Stimulated activated CD4-positive, alpha-beta T cell treated with anti-CD3 and anti-CD28 coated beads, Interleukin-12 subunit alpha, Interleukin-12 subunit beta, amount 100 ng/mL, for 24 hours (primary cell): ENCODE results near the gene EDDM13.
"Not testable (repeated sequence)": the region's sequence is repeated elsewhere in the genome, so short reads cannot be mapped to it uniquely, and the experiment has no call there.

Experiments
- DNase-seq, 2 experiments: peaks; one replicate each; pipeline ENCODE4 v3.0.0-alpha.2; 2020; ENCODE audit warnings: low read depth in 2 of 2

EDDM13 gene

GRCh38 chr19:56295531-56296455 is 23.2 kb downstream of the EDDM13 start:
- DNase-seq, result no peak

DNA sequence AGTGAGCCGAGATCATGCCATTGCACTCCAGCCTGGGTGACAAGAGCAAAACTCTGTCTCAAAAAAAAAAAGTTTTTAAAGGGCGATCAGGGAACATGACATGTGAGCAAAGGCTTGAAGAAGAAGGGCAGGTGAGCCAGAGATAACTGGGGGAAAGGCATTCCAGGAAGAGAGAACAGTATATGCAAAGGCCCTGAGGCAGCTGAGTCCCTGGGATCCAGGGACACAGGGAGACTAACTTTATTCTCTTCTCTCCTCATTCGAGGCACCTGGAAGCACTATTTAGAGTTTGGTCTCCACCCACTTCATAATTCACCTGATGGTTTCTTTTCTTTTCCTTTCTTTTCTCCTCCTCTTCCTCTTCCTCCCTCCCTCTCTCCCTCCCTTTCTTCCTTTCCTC is 24.5 kb downstream of the EDDM13 start:
- DNase-seq, result no peak

DNA sequence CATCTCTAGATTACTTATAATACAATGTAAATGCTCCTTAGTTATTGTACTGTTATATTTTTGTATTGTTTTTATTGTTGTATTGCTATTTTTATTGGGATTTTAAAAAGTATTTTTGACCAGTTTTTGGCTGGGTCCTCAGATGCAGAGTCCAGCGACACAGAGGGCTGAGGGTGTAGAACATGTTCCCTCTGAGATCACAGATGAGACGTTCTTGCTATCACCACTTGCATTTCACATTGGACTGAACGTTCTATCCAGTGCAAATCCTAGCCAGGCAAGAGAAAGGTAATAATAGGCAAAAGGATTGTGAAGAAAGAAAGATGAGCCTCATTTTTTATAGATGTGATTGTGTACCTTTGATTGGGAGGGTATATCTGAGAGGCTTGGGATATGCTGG is 27.1 kb downstream of the EDDM13 start:
- DNase-seq, result no peak

DNA sequence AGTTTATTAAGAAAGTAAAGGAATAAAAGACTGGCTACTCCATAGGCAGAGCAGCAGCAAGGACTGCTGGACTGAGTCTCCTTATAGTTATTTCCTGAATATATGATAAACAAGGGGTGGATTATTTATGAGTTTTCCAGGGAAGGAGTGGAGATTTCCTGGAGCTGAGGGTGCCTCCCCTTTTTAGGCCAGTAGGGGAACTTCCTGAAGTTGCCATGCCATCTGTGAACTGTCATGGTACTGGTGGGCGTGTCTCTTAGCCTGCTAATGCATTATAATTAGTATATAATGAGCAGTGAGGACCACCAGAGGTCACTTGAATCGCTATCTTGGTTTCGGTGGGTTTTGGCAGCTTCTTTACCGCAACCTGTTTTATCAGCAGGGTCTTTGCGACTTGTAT is 28.6 kb downstream of the EDDM13 start:
- DNase-seq, result no peak

DNA sequence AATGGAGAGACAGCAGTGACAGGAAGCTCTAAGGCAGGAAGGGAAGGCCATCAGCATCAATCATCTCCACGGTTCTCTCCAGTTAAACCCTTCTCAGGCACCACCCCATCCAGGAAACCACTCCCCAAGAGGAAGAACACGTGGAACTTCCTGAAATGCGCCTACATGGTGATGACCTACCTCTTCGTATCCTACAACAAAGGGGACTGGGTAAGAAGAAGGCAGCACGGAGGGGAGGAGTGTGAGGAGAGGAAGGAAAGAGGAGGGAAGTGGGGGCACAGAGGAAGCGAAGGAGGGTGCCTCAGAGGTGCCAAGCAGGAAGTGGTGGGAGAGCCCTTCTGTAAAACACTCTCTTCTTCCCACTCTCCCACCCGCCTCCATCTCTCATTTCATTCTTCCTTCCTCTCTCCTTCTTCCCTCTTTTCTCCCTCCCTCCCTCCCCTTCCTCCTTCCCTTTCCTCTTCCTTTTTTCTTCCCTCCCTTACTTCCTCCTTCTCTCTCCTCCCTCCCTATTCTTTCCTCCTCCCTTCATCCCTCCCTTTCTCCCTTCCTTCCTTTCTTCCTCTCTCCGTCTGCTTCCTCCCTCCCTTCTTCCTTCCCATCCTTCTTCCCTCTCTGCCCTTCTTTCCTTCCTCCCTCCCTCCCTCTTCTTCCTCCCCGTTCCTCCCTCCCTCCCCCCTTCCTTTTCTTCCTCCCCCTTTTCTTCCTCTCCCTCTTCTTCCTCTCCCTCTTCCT is 29.5 kb downstream of the EDDM13 start:
- no peak for DNase-seq

DNA sequence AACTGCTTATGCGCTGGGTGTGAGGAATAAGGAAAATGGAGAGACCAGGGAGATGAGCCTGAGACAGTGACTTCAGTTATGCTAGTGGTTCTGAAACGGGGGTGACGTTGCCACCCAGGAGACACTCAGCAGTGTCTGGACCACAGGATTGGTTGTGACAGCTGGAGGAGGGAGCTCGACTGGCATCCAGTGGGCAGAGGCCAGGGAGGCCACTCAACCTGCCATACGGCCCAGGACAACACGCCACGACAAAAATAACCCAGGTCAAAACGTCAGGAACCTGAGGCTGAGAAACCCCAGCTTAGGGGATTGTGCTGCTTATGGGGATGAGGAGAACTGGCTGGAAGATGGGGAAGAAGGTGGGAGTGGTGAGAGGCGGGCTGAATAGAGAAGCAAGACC is 31.7 kb downstream of the EDDM13 start:
- DNase-seq, result no peak

GRCh38 chr19:56306016-56306415 is 33.5 kb downstream of the EDDM13 start:
- DNase-seq, result no peak

GRCh38 chr19:56307062-56307461 is 34.5 kb downstream of the EDDM13 start:
- DNase-seq, result not testable (repeated sequence)

DNA sequence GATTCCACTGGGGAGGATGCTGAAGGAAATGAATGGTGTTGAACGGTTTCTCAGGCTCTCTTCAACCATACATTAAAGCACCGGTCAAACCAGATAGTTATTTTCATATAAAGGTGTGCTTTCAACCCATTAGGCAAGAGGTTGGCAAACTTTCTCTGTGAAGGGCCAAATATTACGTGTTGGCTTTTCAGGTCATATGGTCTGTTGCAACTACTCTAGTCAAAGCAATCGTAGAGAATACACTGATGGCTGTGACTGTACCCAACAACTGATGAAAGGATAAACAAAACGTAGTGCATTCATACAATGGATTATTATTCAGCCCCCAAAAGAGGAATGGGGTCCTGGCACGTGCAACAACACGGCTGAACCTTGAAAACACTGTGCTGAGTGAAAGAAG is 36.2 kb downstream of the EDDM13 start:
- DNase-seq, result no peak

GRCh38 chr19:56309511-56310185 is 37.1 kb downstream of the EDDM13 start:
- DNase-seq, result peak; percentile 15 to 40

DNA sequence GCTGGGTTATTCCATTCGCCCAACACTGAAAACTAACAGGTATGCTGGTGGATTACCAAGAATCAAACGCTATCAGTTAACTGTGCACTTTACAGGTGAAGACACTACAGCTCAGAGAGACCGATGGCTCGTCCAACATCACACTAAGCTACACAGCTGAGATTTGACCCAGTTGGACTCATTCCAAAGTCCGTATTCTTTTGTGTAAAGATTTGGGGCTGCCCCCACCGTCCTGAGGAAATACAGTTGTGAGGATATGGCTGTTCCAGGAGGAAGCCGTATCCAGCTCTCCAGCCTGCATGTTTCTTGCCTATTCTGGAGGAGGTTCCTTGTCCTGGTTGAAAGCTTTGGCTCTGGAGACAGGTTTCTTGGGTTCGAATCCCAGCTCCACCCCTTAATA is 37.9 kb downstream of the EDDM13 start:
- no peak for DNase-seq

DNA sequence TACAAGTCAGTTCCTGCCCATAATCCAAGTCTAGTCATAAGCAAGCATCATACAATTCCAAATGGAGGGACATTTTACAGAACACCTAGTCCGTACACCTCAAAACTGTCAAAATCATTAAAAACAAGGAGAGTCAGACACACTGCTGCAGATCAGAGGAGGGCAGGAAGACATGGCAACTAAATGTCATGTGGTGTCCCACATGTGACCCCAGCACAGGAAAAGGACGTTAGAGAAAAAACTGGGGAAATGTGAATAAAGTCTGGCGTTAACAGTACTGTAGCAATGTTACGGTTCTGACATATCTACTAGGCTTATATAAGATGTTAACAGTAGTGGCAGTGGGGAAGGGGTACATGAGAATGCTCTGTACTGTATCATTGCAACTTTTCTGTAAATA is 39.8 kb downstream of the EDDM13 start:
- no peak for DNase-seq

DNA sequence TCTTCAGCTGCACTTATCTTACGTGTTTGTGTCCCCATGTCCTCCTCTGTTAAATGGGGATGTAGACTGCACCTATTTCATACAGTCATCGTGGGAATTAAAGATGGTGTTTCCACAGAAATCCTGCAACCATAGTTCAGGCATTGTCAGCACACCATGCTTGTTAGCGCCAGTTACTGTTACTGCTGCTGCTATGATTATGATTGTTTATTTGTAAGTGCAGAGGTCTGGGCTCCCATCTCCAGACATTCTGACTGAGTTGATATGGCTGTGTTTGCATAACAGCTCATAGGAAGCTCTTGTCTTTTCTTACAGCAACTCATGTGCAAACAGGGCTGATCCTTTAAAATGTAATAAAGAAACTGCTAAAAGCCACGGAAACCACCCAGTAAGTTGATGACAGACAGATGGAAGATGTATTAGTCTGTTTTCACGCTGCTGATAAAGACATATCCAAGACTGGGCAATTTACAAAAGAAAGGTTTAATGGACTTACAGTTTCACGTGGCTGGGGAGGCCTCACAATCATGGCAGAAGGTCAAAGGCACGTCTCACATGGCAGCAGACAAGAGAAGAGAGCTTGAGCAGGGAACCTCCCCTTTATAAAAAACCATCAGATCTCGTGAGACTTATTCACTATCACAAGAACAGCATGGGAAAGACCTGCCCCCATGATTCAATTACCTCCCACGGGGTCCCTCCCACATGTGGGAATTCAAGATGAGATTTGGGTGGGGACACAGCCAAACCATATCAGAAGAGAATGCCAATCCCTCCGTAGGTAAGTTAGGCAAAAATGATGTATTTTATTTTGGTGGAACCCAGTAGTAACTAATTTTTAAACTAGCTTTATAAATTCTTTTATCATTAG is 40.5 kb downstream of the EDDM13 start:
- no peak for DNase-seq

DNA sequence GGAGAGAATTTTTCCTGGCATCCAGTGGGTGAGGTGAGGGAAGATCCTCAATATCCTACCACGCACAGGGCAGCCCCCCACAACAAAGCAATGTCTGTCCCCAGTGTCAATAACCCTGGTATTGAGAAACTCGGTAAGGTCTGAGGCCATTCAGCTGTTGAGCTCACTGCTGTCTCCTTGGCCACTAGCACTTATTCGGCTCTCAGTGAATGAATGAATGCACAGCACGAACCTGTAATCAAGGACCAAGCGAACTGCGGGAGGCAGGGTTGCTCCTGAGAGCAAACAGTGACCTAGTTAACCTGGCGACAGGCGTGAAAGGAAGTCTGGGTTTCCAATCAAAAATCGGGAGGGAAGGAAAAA is 41.5 kb downstream of the EDDM13 start:
- DNase-seq, result no peak

- peak; percentile 92 to 96 for DNase-seq
These were observed 42.0 kb downstream of the EDDM13 start, which contains the start of gene ZSCAN5A for GRCh38 chr19:56314381-56315076. ZSCAN5A (minus strand) TSS chr19:56314839; CDS start chr19:56225046, 89,793 bp downstream.

GRCh38 chr19:56315077-56315828 is 42.7 kb downstream of the EDDM13 start:
- peak; percentile 83 to 84 for DNase-seq

DNA sequence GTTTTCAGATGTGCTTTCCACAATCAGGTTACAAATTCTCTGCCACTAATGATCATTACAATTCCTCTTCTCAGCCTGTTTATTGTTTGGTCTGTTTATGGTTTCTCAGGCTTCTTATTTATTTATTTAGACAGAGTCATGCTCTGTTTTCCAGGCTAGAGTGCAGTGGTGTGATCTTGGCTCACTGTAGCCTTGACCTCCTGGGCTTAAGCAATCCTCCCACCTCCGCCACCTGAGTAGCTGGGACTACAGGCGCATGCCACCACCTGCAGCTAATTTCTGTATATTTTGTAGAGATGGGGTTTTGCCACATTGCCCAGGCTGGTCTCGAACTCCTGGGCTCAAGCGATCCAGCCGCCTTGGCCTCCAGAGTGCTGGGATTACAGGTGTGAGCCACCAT is 44.2 kb downstream of the EDDM13 start:
- DNase-seq, result no peak

DNA sequence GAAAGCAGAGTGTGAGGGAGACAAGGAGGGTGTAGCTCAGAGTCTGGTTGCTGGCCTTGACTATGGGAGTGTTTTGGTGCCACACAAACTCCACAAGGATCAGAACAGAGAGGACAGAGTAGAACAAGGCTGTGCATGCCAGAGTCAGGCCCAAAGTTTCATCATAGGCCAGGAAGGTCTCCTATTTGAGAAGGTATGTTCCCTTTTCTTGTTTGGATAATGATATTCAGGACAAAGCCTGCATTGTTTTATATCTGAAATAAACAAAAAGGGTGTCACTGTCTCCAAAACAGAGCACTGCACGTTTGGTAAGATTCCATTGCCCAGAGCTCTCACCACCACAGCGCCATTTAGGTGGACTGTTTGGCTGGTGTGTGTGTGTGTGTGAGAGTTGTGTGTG is 45.2 kb downstream of the EDDM13 start:
- DNase-seq, result no peak

DNA sequence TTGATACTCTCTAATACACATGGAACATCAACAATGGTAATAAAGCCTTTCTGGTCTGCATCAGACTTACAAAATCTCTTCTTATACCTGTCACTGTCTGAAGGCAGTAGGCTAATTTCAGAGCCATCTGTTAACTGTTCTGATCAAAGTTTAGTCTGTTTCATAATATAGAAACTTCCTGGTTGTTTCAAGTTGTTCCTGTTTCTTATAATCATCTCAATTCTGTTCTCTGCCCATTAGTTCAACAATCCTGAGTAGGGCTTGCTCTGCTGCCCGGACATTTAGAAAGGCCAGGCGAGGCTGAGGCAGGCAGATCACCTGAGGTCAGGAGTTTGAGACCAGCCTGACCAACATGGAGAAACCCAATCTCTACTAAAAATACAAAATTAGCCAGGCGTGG is 47.4 kb downstream of the EDDM13 start:
- DNase-seq, result no peak
